Measurements from ENCODE around the gene CCDC92. TPM values are rescaled to one million over a fixed set of nuclear protein-coding genes. Genes with fewer than 3 reads are reported as not detected.

CCDC92 gene
- total and polyA plus RNA-seq, 2 donors (not counting 1 experiment from before 2014, with no cell fraction given), result 26.6 to 36.2 TPM

DNA sequence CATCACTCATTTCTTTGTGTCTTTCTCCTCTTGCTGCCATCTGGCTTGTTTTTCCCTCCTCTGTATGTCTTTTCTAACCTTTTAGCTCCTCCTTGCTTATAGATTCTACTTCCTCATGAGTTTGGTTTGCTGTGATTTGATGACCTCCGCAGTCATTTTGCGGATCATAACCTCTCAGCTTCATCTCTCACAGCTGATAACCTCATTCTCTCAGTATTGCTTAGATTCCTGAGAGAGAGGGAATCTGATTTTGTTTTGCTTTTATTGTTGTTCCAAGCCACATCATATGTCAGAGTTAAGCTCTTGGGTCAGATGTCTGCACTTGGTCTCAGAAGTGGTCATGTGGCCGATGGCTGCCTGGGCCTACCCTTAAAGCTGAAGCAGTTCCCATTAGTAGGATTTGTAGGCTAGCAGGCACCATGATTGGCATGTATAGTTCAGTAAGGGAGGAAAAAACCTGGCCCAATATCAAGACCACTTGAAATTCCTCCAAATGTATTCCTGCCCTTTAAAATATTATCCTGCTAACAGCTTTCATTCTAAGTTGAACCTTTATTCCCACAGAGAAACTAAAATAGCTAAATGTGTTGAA, 13.8 kb upstream of the CCDC92 start:
- Mint-ChIP-seq H3K27ac (no peak overlapping the region), H3K27me3 (no peaks in the 10 kb centered on the region), H3K9me3 (ENCODE audit: insufficient read depth) (no peaks in the 10 kb centered on the region), H3K4me1 (peaks cover 37% of the 10 kb centered on the region), H3K4me3 (no peak overlapping the region)
- ATAC-seq (ENCODE audit: low read depth), result no peak
- peaks cover 26% of the 10 kb centered on the region for H3K79me2 ChIP-seq (ENCODE audit: control insufficient read depth, insufficient read depth, low read length)
- H3K4me1 ChIP-seq (ENCODE audit: control insufficient read depth in 2 of 2, insufficient read depth in 2 of 2, low read length in 2 of 2), result peaks cover 13 to 24% of the 10 kb centered on the region in 2 donors
- H3K9ac ChIP-seq (ENCODE audit: low read length), result no peak overlapping the region
- ChIA-PET POLR2A (interaction anchor here (0.7 kb wide), 1 partner anchor 1078 kb away, joined by 3 read pairs; no protein-coding TSS in a partner anchor), CTCF (interaction anchor here (0.5 to 7.0 kb wide), 6 partner anchors 9 to 86 kb away, joined by 3 to 72 read pairs (median 5); no protein-coding TSS in a partner anchor)
- TF ChIP-seq, protein P1, sequence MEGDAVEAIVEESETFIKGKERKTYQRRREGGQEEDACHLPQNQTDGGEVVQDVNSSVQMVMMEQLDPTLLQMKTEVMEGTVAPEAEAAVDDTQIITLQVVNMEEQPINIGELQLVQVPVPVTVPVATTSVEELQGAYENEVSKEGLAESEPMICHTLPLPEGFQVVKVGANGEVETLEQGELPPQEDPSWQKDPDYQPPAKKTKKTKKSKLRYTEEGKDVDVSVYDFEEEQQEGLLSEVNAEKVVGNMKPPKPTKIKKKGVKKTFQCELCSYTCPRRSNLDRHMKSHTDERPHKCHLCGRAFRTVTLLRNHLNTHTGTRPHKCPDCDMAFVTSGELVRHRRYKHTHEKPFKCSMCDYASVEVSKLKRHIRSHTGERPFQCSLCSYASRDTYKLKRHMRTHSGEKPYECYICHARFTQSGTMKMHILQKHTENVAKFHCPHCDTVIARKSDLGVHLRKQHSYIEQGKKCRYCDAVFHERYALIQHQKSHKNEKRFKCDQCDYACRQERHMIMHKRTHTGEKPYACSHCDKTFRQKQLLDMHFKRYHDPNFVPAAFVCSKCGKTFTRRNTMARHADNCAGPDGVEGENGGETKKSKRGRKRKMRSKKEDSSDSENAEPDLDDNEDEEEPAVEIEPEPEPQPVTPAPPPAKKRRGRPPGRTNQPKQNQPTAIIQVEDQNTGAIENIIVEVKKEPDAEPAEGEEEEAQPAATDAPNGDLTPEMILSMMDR (IDR thresholded peaks at IDR 0.05), result no peak
- no peak for TF ChIP-seq EZH2 (IDR thresholded peaks at IDR 0.05; ENCODE audit: borderline replicate concordance, insufficient read depth, low read depth, low read length, poor library complexity, severe bottlenecking)
- no peak overlapping the region for H2AFZ ChIP-seq (ENCODE audit: insufficient read depth, low read depth, low read length, poor library complexity, severe bottlenecking)
- H3K4me3 ChIP-seq (ENCODE audit: control extremely low read depth in 1 of 5, extremely low read depth in 1 of 5, insufficient read depth in 1 of 5, low read depth in 2 of 5, low read length in 4 of 5), result no peak overlapping the region
- peaks cover 0 to 30% of the 10 kb centered on the region in 2 experiments for H3K36me3 ChIP-seq (replicated peaks in 1 of 2; ENCODE audit: control extremely low read depth in 1 of 2, control insufficient read depth in 1 of 2, extremely low read depth in 1 of 2, insufficient read depth in 2 of 2, low read length in 1 of 2)
- peaks cover 38% of the 10 kb centered on the region for H4K20me1 ChIP-seq (ENCODE audit: control insufficient read depth, insufficient read depth, low read length, poor library complexity, severe bottlenecking)
- intact Hi-C loops (cut with micrococcal nuclease), result no loop called here
- no peaks in the 10 kb centered on the region for H3K27me3 ChIP-seq (replicated peaks in 1 of 4; ENCODE audit: control extremely low read depth in 1 of 4, control insufficient read depth in 3 of 4, insufficient read depth in 4 of 4, low read length in 3 of 4)
- WGBS (ENCODE audit: insufficient coverage), result 100% methylated on average over 1 of the region's 3 CpGs
- no peak overlapping the region for H3K27ac ChIP-seq (ENCODE audit: low read length in 2 of 2)
- no peaks in the 10 kb centered on the region for H3K9me3 ChIP-seq (ENCODE audit: control extremely low read depth in 1 of 3, control insufficient read depth in 2 of 3, insufficient read depth in 1 of 3, low read length in 2 of 3)
- no peak for DNase-seq
- H3K4me2 ChIP-seq (replicated peaks; ENCODE audit: low read depth, low read length, poor library complexity, severe bottlenecking), result no peak overlapping the region

DNA sequence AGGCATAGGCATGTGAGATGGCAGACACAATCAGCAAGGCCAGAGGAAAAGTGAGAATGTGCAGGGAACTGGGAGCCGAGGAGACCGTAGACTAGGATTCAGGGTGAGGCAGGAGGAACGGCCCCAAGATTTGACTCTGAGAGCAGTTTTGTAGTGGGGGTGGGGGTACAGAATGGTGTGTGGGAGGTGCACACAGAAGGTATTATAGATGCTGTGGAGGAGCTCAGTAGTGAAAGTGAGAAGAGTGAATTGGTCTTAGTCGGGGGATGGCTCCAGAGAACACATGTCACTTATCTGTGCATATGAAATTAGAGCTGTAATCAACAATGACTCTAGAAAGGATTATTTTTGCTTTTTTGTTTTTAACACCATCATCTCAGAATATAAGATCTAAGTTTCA, 12.3 kb upstream of the CCDC92 start:
- Histone ChIP-seq H3K4me3 (ENCODE audit: control extremely low read depth in 1 of 5, extremely low read depth in 1 of 5, insufficient read depth in 1 of 5, low read depth in 2 of 5, low read length in 4 of 5) (no peak overlapping the region), H3K9me3 (ENCODE audit: control extremely low read depth in 1 of 3, control insufficient read depth in 2 of 3, insufficient read depth in 1 of 3, low read length in 2 of 3) (no peaks in the 10 kb centered on the region), H3K9ac (ENCODE audit: low read length) (no peak overlapping the region), H3K27me3 (replicated peaks in 1 of 4; ENCODE audit: control extremely low read depth in 1 of 4, control insufficient read depth in 3 of 4, insufficient read depth in 4 of 4, low read length in 3 of 4) (no peaks in the 10 kb centered on the region), H3K4me1 (ENCODE audit: control insufficient read depth in 2 of 2, insufficient read depth in 2 of 2, low read length in 2 of 2) (peaks cover 13 to 15% of the 10 kb centered on the region in 2 donors), H3K27ac (ENCODE audit: low read length in 2 of 2) (no peak overlapping the region), H3K79me2 (ENCODE audit: control insufficient read depth, insufficient read depth, low read length) (peaks cover 31% of the 10 kb centered on the region), H2AFZ (ENCODE audit: insufficient read depth, low read depth, low read length, poor library complexity, severe bottlenecking) (no peak overlapping the region), H4K20me1 (ENCODE audit: control insufficient read depth, insufficient read depth, low read length, poor library complexity, severe bottlenecking) (peaks cover 38% of the 10 kb centered on the region), H3K36me3 (replicated peaks in 1 of 2; ENCODE audit: control extremely low read depth in 1 of 2, control insufficient read depth in 1 of 2, extremely low read depth in 1 of 2, insufficient read depth in 2 of 2, low read length in 1 of 2) (peaks cover 0 to 21% of the 10 kb centered on the region in 2 experiments), H3K4me2 (replicated peaks; ENCODE audit: low read depth, low read length, poor library complexity, severe bottlenecking) (no peak overlapping the region)
- intact Hi-C loops (cut with micrococcal nuclease), result loop anchor here (5.0 kb wide), 1 partner anchor 183 kb away; no protein-coding TSS in a partner anchor
- H3K4me3 Mint-ChIP-seq, result no peak overlapping the region
- 92% methylated on average over 3 of the region's 4 CpGs for WGBS (ENCODE audit: insufficient coverage)
- no peak overlapping the region for H3K27ac Mint-ChIP-seq
- CTCF ChIA-PET, result interaction anchor here (0.8 to 7.0 kb wide), 8 partner anchors 15 to 329 kb away, joined by 3 to 72 read pairs (median 4); no protein-coding TSS in a partner anchor
- no peaks in the 10 kb centered on the region for H3K27me3 Mint-ChIP-seq
- TF ChIP-seq, protein P1 (IDR thresholded peaks at IDR 0.05), result no peak
- TF ChIP-seq EZH2 (IDR thresholded peaks at IDR 0.05; ENCODE audit: borderline replicate concordance, insufficient read depth, low read depth, low read length, poor library complexity, severe bottlenecking), result no peak
- POLR2A ChIA-PET, result no interaction called here
- DNase-seq (no peak), ATAC-seq (ENCODE audit: low read depth) (no peak)
- peaks cover 26% of the 10 kb centered on the region for H3K4me1 Mint-ChIP-seq
- no peaks in the 10 kb centered on the region for H3K9me3 Mint-ChIP-seq (ENCODE audit: insufficient read depth)
